Lower lobe of right lung (tissue), 2 donors: Measurements from ENCODE around the gene MAP3K20. TPM values are rescaled to one million over a fixed set of nuclear protein-coding genes. Genes with fewer than 3 reads are reported as not detected.
"Not testable (repeated sequence)": the region's sequence is repeated elsewhere in the genome, so short reads cannot be mapped to it uniquely, and the experiment has no call there.

Experiments used
- ATAC-seq, 2 donors: fragments of 200-7000 bp; cut with Tn5 transposase; one replicate each; pipeline ENCODE4 v1.9.1; 2020 to 2022; ENCODE audit warnings: mild to moderate bottlenecking in 2 of 2, moderate library complexity in 2 of 2
- DNase-seq: peaks from one replicate; pipeline ENCODE4 v3.0.0-alpha.2; 2020
- H3K27ac ChIP-seq: fragments of 200-600 bp; one replicate; pipeline ENCODE4 v1.8.0; 2022
- H3K27me3 ChIP-seq: fragments of 200-600 bp; one replicate; pipeline ENCODE4 v1.8.0; 2022; ENCODE audit warnings: low read depth
- H3K36me3 ChIP-seq: fragments of 200-600 bp; one replicate; pipeline ENCODE4 v1.8.0; 2022; ENCODE audit warnings: mild to moderate bottlenecking
- H3K4me1 ChIP-seq: fragments of 200-600 bp; one replicate; pipeline ENCODE4 v1.8.0; 2022
- H3K4me3 ChIP-seq: fragments of 200-600 bp; one replicate; pipeline ENCODE4 v1.8.0; 2022; ENCODE audit warnings: mild to moderate bottlenecking
- H3K9me3 ChIP-seq: fragments of 200-600 bp; one replicate; pipeline ENCODE4 v1.8.0; 2022
- intact Hi-C: fragments of 100-400 bp; cut with DNase I; formaldehyde crosslinking; loops from one replicate; pipeline ENCODE4 v1.11.0; 2022
- total RNA-seq: library from RNA; stranded (reverse); fragmentation: NEBNext Ultra II Directional; extraction: Animal tissue kit (Norgen Biotek cat#: 25700); gene quantifications from one replicate; pipeline ENCODE4 v1.2.1, GENCODE V29; 2021
- TF ChIP-seq, protein P1 (sequence below): fragments of 200-600 bp; IDR thresholded peaks from one replicate; pipeline ENCODE4 v1.8.0; 2022; ENCODE audit warnings: antibody characterized with exemption, mild to moderate bottlenecking
- donor health status: DM: no; HTN: yes; CAD: no; lungs with severe emphysema.

Gene MAP3K20
- total RNA-seq, 1 donor from 2014 or later = 40.8 TPM

DNA sequence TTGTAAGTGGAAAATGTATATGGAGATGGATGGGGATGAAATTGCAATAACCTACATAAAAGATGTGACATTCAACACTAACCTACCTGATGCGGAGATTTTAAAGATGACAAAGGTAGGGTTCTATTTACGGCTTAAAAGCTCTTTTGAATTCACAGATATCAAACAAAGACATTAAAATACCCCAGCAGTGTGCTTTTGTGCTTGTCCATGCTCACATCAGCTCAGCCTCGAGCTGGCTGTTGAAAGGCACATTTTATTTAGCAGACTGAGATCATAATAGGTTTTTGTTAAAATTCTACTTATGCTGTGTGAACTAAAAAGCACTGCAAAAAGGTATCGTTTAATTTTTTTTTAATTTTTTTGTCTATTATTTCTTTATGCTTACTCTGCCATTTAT is 183.1 kb downstream of the MAP3K20 start:
- Histone ChIP-seq H3K27ac (no peak overlapping the region), H3K27me3 (no peaks in the 10 kb centered on the region), H3K4me3 (no peak overlapping the region), H3K9me3 (no peaks in the 10 kb centered on the region), H3K4me1 (no peaks in the 10 kb centered on the region), H3K36me3 (peaks cover 39% of the 10 kb centered on the region)
- DNase-seq (no peak), ATAC-seq (no peak)
- intact Hi-C loops = no loop called here
- TF ChIP-seq, protein P1, sequence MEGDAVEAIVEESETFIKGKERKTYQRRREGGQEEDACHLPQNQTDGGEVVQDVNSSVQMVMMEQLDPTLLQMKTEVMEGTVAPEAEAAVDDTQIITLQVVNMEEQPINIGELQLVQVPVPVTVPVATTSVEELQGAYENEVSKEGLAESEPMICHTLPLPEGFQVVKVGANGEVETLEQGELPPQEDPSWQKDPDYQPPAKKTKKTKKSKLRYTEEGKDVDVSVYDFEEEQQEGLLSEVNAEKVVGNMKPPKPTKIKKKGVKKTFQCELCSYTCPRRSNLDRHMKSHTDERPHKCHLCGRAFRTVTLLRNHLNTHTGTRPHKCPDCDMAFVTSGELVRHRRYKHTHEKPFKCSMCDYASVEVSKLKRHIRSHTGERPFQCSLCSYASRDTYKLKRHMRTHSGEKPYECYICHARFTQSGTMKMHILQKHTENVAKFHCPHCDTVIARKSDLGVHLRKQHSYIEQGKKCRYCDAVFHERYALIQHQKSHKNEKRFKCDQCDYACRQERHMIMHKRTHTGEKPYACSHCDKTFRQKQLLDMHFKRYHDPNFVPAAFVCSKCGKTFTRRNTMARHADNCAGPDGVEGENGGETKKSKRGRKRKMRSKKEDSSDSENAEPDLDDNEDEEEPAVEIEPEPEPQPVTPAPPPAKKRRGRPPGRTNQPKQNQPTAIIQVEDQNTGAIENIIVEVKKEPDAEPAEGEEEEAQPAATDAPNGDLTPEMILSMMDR = no peak

DNA sequence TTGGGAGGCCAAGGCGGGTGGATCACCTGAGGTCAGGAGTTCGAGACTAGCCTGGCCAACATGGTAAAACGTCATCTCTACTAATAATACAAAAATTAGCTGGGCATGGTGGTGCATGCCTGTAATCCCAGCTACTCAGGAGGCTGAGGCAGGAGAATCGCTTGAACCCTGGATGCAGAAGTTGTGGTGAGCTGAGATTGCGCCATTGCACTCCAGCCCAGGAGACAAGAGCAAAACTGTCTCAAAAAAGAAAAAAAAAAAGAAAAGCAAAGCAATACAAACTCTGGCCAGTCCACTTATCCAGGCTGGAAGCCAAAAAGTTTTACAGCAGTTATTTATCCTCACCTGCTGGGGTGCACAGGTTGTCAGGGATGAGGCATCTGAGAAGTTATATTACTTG is 186.7 kb downstream of the MAP3K20 start:
- peaks cover 62% of the 10 kb centered on the region for H3K36me3 ChIP-seq
- peak; percentile 61 for DNase-seq
- H3K9me3 ChIP-seq, H3K4me1 ChIP-seq, H3K4me3 ChIP-seq, intact Hi-C loops, H3K27me3 ChIP-seq, H3K27ac ChIP-seq, ATAC-seq: not testable (repeated sequence)

DNA sequence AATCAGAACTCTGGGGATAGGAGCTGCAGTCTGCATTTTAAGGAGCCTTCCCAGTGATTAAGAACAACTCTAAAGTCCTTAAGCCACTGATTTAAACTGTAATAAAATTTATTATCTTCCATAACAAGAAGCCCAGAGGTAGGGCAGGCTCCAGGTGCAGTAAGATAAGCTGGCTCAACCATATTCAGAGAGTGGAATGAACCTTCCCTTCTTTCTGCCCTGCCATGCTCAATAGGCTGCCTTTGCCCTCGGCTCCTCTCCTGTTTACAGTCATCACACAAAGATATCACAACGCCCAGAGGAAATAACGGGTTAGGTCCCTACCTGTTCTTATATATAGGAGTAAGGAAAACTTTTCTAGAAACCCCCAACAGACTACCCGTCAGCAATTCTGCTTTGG is 188.5 kb downstream of the MAP3K20 start:
- no peak overlapping the region for H3K27ac ChIP-seq
- ATAC-seq (no peak), DNase-seq (no peak)
- intact Hi-C loops = no loop called here
- no peak overlapping the region for H3K4me3 ChIP-seq
- TF ChIP-seq, protein P1 = no peak
- H3K27me3 ChIP-seq = no peaks in the 10 kb centered on the region
- no peaks in the 10 kb centered on the region for H3K9me3 ChIP-seq
- no peaks in the 10 kb centered on the region for H3K4me1 ChIP-seq
- peaks cover 57% of the 10 kb centered on the region for H3K36me3 ChIP-seq

DNA sequence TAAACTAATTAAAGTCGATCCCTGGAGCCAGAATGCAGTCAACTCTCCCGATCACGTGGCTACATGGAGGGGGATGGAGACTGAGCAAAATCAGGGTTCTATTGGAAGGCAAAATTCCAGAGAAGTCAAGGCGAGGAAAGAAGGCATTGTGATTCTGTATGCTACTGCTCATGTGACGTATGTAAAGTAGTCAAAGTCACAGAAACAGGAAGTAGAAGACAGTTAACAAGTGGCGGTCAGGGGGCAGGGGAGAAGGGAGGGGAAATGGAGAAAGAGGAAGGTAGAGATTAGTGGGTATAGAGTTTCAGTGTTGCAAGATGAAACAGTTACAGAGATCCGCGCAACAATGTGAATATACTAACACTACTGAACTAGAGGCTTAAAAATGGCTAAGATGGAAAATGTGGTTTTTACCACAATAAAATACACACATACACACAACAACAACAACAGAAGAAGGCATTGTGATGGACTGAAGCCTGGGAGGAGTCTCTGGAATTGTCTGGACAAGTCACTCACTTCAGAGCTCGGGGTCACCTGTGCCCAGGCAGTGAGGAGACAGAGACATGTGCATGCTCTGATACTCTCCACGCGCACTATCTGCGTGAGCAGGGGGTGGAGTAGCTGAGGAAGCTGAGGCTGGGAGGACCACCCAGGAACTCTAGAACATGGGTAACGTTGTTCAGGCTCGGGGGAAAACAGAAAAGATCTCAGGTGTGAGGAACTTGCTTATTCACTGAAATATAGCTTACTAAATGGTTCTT is 189.1 kb downstream of the MAP3K20 start:
- TF ChIP-seq, protein P1 = no peak
- peak; percentile 75 to 90 for ATAC-seq
- Histone ChIP-seq H3K4me1 (no peaks in the 10 kb centered on the region), H3K27me3 (no peaks in the 10 kb centered on the region), H3K27ac (no peak overlapping the region), H3K36me3 (peaks cover 51% of the 10 kb centered on the region), H3K4me3 (no peak overlapping the region), H3K9me3 (no peaks in the 10 kb centered on the region)
- DNase-seq = peak; percentile 63
- intact Hi-C loops = no loop called here

DNA sequence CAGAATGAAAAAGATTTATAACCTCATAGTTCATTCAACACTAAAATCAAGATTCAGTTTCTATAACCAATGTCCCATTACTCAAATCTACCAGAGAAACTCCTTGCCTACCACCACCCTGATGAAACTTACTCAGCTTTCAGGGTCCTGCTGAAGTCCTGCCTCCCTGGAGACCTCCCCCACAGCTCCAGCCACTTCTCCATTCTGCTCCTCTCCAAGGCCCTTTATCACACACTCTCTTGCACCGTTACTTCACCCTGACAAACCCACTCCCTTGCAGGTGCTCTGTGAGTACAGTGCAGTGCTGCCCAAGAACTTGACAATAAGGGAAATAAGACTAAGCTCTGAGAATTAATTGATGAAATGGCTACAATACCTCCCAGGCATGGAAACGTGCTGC is 195.5 kb downstream of the MAP3K20 start:
- no peaks in the 10 kb centered on the region for H3K27me3 ChIP-seq
- peaks cover 10% of the 10 kb centered on the region for H3K36me3 ChIP-seq
- ATAC-seq (no peak), DNase-seq (no peak)
- no peaks in the 10 kb centered on the region for H3K4me1 ChIP-seq
- no peak overlapping the region for H3K27ac ChIP-seq
- H3K4me3 ChIP-seq = no peak overlapping the region
- H3K9me3 ChIP-seq = peaks cover 9% of the 10 kb centered on the region
- intact Hi-C loops = no loop called here
- TF ChIP-seq, protein P1 = no peak

DNA sequence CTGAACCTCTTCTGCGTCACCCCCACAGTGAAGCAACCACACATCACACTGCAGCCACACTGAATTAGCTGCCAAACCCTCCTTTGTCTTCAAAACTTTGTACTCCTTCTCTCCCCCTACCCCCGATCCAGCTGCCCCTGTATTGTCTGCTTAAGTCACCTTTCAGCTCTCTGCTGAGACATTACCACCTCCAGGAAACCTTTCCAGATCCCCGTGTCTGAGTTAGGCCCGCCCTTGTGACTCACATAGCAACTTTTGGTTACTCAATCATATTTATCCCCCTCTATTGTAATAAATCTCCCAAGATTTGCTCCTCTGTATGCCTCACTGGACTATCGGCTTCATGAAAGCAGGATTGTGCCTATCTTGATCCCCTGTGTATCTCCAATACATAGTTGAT is 196.2 kb downstream of the MAP3K20 start:
- Histone ChIP-seq H3K27ac (no peak overlapping the region), H3K9me3 (peaks cover 9% of the 10 kb centered on the region), H3K27me3 (no peaks in the 10 kb centered on the region), H3K4me3 (no peak overlapping the region), H3K36me3 (peaks cover 3% of the 10 kb centered on the region), H3K4me1 (no peaks in the 10 kb centered on the region)
- DNase-seq (no peak), ATAC-seq (no peak)
- intact Hi-C loops = no loop called here
- TF ChIP-seq, protein P1 = no peak
